Activated CD8-positive, alpha-beta T cell treated with anti-CD3 and anti-CD28 coated beads for 36 hours (primary cell): ENCODE data around the gene ETFB. TPM values are rescaled to one million over a fixed set of nuclear protein-coding genes. Genes with fewer than 3 reads are reported as not detected.

Source experiments
- ATAC-seq: fragments of 200-7000 bp; cut with Tn5 transposase; one replicate; pipeline ENCODE4 v1.10.0; 2021; ENCODE audit warnings: mild to moderate bottlenecking, moderate library complexity
- CTCF ChIA-PET: fragments of 350-600 bp; sonication (Branson Sonifier 250); formaldehyde crosslinking; loops from one replicate; lab custom pipeline; 2021; ENCODE audit warnings: antibody characterized with exemption; lab: Charles Lee
- POLR2A ChIA-PET: fragments of 350-600 bp; sonication (Branson Sonifier 250); formaldehyde crosslinking; loops from one replicate; lab custom pipeline; 2021; ENCODE audit warnings: antibody characterized with exemption; lab: Charles Lee
- DNase-seq: peaks from one replicate; pipeline ENCODE4 v3.0.0-alpha.2; 2020
- H3K27ac Mint-ChIP-seq: one replicate; pipeline ENCODE4 v1.8.0; 2021; ENCODE audit warnings: mild to moderate bottlenecking, mixed read lengths
- H3K27me3 Mint-ChIP-seq: one replicate; pipeline ENCODE4 v1.8.0; 2021; ENCODE audit warnings: mixed read lengths
- H3K36me3 Mint-ChIP-seq: one replicate; pipeline ENCODE4 v1.8.0; 2021; ENCODE audit warnings: low read depth, mixed read lengths
- H3K4me1 Mint-ChIP-seq: one replicate; pipeline ENCODE4 v1.8.0; 2021; ENCODE audit warnings: low read depth, mixed read lengths
- H3K4me3 Mint-ChIP-seq: one replicate; pipeline ENCODE4 v1.8.0; 2021; ENCODE audit warnings: mild to moderate bottlenecking, moderate library complexity, mixed read lengths
- H3K9me3 Mint-ChIP-seq: one replicate; pipeline ENCODE4 v1.8.0; 2021; ENCODE audit warnings: mixed read lengths
- CTCF ChIP-seq: fragments of 200-600 bp; IDR thresholded peaks from one replicate; pipeline ENCODE4 v1.8.0; 2022; ENCODE audit warnings: antibody characterized with exemption, mild to moderate bottlenecking
- intact Hi-C: fragments of 100-400 bp; cut with micrococcal nuclease; formaldehyde crosslinking; loops from one replicate; pipeline ENCODE4 v1.10.0; 2022
- total RNA-seq, 2 experiments: library from RNA; stranded (reverse); gene quantifications; one replicate each; pipeline ENCODE4 v1.2.3, GENCODE V29; 2021

Gene ETFB
- total RNA-seq, 2 experiments from 2014 or later, result 151 to 162 TPM

GRCh38 chr19:51394050-51394836 is 28.1 kb upstream of the ETFB start:
- intact Hi-C loops, result no loop called here
- ChIA-PET POLR2A (interaction anchor here (0.8 to 3.8 kb wide), 10 partner anchors 13 to 52 kb away, joined by 3 to 40 read pairs (median 5); partner anchors contain the start of genes CLDND2, ETFB, NKG7 and VSIG10L), CTCF (interaction anchor here (0.8 to 4.7 kb wide), 14 partner anchors 13 to 263 kb away, joined by 3 to 49 read pairs (median 5); partner anchors contain the start of gene ETFB)
- peak overlapping the region; percentile 98 for H3K4me3 Mint-ChIP-seq
- ATAC-seq (peak; percentile 86), DNase-seq (peak; percentile 99)
- peak; percentile 20 for TF ChIP-seq CTCF
- peaks cover 1% of the 10 kb centered on the region for H3K9me3 Mint-ChIP-seq
- no peaks in the 10 kb centered on the region for H3K27me3 Mint-ChIP-seq
- H3K4me1 Mint-ChIP-seq, result peaks cover 48% of the 10 kb centered on the region
- H3K36me3 Mint-ChIP-seq, result peaks cover 19% of the 10 kb centered on the region
- peak overlapping the region; percentile 98 for H3K27ac Mint-ChIP-seq

DNA sequence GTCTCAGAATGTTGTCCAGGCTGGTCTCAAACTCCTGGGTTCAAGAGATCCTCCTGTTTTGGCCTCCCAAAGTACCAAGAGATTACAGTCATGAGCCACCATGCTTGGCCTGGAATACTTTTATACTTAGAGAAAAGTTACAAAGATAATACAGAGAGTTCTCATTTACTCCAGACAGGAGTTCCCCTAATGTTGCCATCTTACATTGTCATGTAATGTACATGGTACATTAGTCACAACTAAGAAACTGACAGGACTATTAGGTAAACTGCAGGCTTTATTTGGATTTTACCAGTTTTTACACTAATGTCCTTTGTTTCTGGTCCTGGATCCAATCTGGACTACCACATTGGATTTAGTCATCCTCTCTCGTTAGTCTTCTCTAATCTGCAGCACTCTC is 26.5 kb upstream of the ETFB start:
- H3K4me3 Mint-ChIP-seq, result peak overlapping the region; percentile 58
- POLR2A ChIA-PET, result interaction anchor here (3.3 to 3.8 kb wide), 2 partner anchors 11 to 21 kb away, joined by 11 to 40 read pairs; partner anchors contain the start of gene NKG7

DNA sequence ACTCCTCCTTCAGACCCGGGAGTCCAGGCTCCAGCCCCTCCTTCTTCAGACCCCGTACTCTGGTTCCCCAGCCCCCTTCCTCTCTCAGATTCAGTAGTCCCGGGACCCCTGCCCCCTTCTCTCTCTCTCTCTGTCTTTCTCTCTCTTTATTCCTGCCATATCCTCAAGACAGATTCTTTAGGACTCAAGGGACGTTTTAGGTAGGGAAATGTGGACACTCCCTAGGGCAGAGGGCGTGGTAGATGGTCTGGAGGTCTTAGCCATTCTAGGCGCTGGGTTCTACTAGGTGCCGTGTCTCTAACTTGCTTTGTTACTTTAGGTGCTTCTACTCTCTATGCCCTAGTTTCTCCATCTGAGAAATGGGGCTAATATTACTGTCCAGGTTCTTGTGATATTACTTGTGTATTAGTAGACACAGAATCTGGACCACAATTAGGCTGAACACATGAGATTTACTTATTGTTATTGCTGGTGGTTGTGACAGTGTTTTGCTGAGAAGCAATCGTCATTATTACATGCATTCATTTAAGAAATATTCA is 25.0 kb upstream of the ETFB start:
- H3K9me3 Mint-ChIP-seq, result peaks cover 1% of the 10 kb centered on the region
- ChIA-PET POLR2A (interaction anchor here (1.3 kb wide), 1 partner anchor 19 kb away, joined by 5 read pairs; the partner anchor contains the start of gene NKG7), CTCF (interaction anchor here (0.8 to 1.7 kb wide), 5 partner anchors 10 to 124 kb away, joined by 3 to 4 read pairs (median 3); no protein-coding TSS in a partner anchor)
- no peak overlapping the region for H3K4me3 Mint-ChIP-seq
- H3K36me3 Mint-ChIP-seq, result peaks cover 11% of the 10 kb centered on the region
- H3K4me1 Mint-ChIP-seq, result peaks cover 45% of the 10 kb centered on the region
- intact Hi-C loops, result no loop called here
- ATAC-seq (no peak), DNase-seq (no peak)
- peak overlapping the region; percentile 78 for H3K27ac Mint-ChIP-seq
- no peak for TF ChIP-seq CTCF
- H3K27me3 Mint-ChIP-seq, result no peaks in the 10 kb centered on the region

More for the DNA sequence above, 26.5 kb upstream of the ETFB start:
- DNase-seq (no peak), ATAC-seq (no peak)
- no peak for TF ChIP-seq CTCF
- Mint-ChIP-seq H3K27ac (peak overlapping the region; percentile 87), H3K9me3 (peaks cover 1% of the 10 kb centered on the region), H3K36me3 (peaks cover 19% of the 10 kb centered on the region), H3K4me1 (peaks cover 52% of the 10 kb centered on the region), H3K27me3 (no peaks in the 10 kb centered on the region)
- CTCF ChIA-PET, result interaction anchor here (1.0 to 2.4 kb wide), 3 partner anchors 11 to 27 kb away, joined by 3 to 8 read pairs (median 3); no protein-coding TSS in a partner anchor
- intact Hi-C loops, result no loop called here

DNA sequence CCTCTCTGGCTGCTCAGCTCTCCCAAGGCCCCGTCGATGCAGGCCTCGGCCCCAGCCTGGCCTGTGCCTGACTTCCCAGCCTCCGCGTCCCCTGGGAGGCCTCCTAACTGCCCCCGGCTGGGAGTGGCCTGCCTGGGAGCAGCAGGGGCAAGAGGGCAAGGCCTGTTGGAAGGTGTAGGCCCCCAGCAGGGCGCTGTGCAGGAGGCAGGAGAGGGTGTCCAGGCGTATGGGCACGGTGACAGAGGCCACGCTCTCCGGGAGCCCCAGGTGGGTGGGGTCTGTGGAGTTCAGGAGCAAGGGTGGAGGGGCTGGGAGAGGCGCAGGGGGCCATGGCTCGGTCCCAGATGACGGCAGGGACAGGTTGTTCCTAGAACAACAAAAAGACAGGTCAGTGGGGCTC is 23.0 kb upstream of the ETFB start:
- ATAC-seq, result no peak
- ChIA-PET POLR2A (interaction anchor here (2.4 to 3.0 kb wide), 2 partner anchors 10 to 18 kb away, joined by 8 to 15 read pairs; partner anchors contain the start of gene NKG7), CTCF (no interaction called here)
- Mint-ChIP-seq H3K4me3 (no peak overlapping the region), H3K9me3 (peaks cover 1% of the 10 kb centered on the region), H3K27me3 (no peaks in the 10 kb centered on the region), H3K36me3 (peaks cover 1% of the 10 kb centered on the region), H3K27ac (no peak overlapping the region), H3K4me1 (peaks cover 36% of the 10 kb centered on the region)
- intact Hi-C loops, result no loop called here
- DNase-seq, result no peak
- no peak for TF ChIP-seq CTCF
